GM18508 (cell line): Measurements from ENCODE around the gene SPEM2.
A peak's percentile ranks its signal among the peaks of the same experiment; 100 is the strongest.

Experiments used
- ATAC-seq: cut with Tn5 transposase; IDR thresholded peaks from one replicate; pipeline ENCODE4 v1.9.1; 2021; ENCODE audit warnings: moderate number of reproducible peaks; ENCODE audit not compliant: insufficient read depth, unreplicated experiment

The SPEM2 gene

GRCh38 chr17:7419819-7420610, 5.4 kb upstream of the SPEM2 start, which contains the start of gene SPEM1:
SPEM1 (plus strand) TSS chr17:7420324; CDS start chr17:7420385, 61 bp downstream.
- ATAC-seq: no peak

- no peak for ATAC-seq
Measured at GRCh38 chr17:7421186-7421585, 4.2 kb upstream of the SPEM2 start.

DNA sequence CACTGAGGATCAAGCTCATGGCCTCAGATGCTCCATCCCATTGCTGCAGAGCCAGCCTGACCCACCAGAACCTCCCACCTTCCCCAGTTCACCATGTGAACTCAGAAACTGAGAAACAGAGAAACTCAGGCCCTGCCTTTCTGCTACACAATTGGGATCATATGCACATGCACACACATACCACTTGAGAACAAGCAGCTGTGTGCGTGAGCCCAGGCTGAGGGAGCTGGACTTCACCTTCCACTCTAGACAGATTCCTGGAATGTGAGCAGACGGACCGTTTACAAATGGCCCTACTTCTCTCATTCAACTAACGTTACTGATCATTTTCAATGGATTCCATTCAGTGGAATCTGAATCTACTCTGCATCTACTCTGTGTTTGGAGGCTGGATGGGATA, 1.7 kb upstream of the SPEM2 start:
- no peak for ATAC-seq

GRCh38 chr17:7425756-7426155, 340 bp downstream of the SPEM2 start:
- ATAC-seq: no peak

DNA sequence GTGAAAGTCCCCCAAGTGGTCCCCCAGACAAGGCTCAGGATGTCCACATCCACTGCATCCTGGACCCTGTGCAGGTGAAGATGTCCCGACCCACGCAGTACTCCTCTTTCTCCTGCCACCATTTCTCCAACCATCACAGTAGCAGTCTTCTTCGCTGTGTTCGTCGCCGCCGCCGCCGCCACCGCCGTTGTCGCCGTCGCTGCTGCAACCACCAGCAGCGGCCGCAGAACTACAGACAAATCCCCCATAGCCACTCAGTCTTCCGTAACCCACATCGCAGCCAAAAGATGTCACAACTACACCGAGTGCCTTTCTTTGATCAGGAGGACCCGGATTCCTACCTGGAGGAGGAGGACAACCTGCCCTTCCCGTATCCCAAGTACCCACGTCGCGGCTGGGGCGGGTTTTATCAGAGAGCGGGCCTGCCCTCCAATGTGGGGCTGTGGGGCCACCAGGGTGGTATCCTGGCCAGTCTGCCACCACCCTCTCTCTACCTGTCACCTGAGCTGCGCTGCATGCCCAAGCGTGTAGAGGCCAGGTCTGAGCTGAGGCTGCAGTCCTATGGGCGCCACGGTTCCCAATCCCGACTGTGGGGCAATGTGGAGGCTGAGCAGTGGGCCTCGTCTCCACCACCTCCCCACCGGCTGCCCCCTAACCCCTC, 917 bp downstream of the SPEM2 start:
- ATAC-seq: no peak

DNA sequence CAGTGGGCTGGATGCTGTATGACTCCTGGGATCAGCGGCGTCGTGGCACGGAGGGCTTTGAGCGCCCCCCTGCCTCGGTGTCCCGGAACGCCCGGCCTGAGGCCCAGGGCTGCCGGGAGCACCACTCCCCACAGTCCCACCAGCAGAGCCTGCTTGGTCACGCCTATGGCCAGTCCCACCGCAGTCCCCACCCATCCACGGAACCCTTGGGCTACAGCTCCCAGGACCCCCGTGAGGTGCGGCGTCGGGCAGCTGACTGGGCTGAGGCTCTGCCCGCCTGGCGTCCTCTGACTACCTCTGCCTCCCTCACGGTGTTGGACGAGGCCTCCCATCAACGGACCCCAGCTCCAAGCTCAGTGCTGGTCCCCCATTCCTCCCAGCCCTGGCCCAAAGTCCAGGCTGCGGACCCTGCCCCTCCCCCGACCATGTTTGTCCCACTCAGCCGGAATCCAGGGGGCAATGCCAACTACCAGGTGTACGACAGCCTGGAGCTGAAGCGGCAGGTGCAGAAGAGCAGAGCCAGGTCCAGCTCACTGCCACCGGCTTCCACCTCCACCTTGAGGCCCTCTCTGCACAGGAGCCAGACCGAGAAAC, 1.6 kb downstream of the SPEM2 start:
- no peak for ATAC-seq

- ATAC-seq: no peak
Measured at GRCh38 chr17:7427549-7427948, 2.1 kb downstream of the SPEM2 start.

DNA sequence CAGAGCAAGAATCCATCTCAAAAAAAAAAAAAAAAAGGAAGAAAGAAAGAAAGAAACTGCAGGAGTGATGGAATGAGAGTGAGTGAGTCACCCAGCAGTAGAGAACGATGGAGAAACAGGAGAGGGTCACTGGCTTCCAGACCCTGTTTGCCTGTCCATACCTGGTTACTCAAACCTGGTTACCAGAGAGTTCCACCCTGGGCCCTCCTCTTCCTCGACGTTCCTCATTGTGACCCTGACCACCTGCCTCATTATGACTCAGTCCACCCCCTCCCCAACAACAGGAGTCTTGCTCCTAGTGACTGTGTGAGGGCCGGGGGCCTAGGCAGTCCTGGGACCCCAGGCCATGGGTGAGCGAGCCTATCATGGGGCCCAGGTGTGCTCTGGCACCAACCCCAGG, 3.1 kb downstream of the SPEM2 start, which contains the start of gene SPEM3:
SPEM3 (plus strand) TSS at position 301 of the 400 bp plus-strand sequence; CDS start at position 347, 46 bp downstream.
- ATAC-seq: no peak

- ATAC-seq: no peak
Measured at GRCh38 chr17:7429722-7430121, 4.3 kb downstream of the SPEM2 start.

DNA sequence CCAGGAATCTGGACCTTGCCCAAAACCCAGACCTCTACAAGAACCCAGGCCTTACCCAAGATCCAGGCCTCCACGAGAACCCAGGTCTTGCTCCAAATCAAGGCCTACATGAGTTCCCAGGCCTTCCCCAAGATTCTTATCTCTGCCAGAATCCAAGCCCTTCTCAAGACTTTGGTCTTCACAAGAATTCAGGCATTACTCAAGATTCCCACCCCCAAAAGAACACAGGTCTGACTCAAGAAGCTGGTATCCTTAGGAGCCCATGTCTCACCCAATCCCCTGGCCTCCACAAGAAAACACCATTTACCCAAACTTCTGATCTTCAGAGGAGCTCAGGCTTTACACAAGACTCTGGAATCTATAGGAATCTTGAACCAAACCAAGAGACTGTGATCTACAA, 5.8 kb downstream of the SPEM2 start:
- no peak for ATAC-seq

DNA sequence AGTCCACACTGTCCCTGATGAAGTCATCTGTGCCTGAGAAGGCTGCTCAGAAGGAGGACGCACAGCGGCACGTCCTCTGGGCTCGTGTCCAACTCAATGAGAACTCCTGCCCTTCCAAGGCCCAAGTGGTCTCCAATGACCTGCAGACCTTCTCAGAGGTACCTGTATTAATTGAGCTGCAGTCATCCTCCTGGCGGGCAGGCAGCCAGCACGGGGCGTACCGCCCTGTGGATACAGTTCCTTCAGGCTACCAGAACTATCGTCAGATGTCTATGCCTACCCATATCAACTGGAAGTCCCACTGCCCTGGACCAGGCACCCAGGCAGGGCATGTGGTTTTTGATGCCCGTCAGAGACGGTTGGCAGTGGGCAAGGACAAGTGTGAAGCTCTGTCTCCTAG, 6.9 kb downstream of the SPEM2 start:
- no peak for ATAC-seq

GRCh38 chr17:7435676-7436555, 10.5 kb downstream of the SPEM2 start:
- peak; percentile 18 for ATAC-seq

GRCh38 chr17:7436556-7437368, 11.3 kb downstream of the SPEM2 start:
- no peak for ATAC-seq

DNA sequence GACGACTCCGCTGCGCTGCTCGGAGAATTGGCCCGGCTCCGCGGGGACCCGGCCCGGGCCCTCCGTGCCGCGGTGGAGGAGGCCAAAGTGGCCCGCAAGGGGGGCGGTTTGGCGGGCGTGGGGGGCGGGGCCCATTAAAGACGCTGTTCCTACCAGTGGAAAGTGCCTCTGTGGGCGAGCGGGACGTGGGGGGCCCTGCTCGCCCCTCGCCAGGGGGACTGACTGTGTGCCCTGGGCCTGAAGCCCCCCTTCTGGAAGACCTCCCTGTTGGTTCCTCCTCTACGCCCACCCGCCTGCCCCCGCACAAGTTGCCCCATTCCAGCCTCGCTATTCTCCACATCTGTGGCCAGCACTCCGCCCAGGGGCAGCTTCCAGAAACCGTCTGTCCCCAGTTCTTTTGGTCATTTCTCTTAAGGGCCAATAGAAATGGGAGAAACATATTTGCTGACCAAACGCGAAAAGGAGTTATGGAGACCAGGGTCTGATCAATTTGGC, 12.0 kb downstream of the SPEM2 start:
- ATAC-seq: no peak

- no peak for ATAC-seq
Measured at GRCh38 chr17:7437950-7438614, 12.7 kb downstream of the SPEM2 start.

DNA sequence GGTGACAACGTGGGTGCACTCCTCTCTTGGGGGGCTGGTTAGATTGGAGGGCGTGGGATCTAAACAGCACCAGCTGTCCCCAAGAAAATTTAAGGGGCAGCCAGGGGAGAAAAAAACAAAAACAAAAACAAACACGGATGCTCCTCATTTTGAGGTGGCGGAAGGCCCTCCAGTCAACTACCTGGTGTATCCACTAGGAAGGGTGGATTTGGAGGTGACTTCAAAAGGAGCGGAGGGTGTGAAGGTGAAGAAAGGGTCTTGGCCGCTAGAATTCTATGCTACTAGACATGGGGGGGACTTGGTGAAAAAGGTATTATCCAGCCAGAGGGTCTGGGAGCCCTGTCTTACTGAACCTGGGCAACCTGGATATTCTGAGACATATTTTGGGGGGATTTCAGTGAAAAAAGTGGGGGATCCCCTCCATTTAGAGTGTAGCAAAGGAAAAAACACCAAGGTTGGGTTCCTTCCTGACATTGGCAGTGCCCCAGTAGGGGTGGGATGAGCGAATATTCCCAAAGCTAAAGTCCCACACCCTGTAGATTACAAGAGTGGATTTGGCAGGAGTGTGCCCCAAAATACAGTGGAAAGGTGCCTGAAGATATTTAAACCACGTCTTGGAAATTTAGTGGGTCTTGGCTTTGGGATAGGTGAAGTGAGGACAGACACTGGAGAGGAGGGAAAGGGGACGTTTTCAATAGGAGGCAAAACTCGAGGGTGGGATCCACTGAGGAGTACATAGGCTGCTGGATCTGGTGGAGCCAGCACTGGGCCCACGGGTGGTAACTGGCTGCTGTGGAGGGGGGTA, 13.4 kb downstream of the SPEM2 start:
- ATAC-seq: no peak

- ATAC-seq: no peak
Measured at GRCh38 chr17:7439462-7440112, 14.2 kb downstream of the SPEM2 start, which contains the start of gene FGF11. FGF11 (plus strand) TSS chr17:7439512; CDS start chr17:7439621, 109 bp downstream.
